DOHH2 (cell line): ENCODE data around the gene ALOX5.

Source experiments
- H3F3A ChIP-seq: fragments of 200-600 bp; sonication (generic), shearing (Covaris generic); 2 replicates; pipeline ENCODE4 v1.6.0; 2016; ENCODE audit warnings: antibody characterized with exemption, mild to moderate bottlenecking; ENCODE audit not compliant: control insufficient read depth, insufficient read depth
- H3K27ac ChIP-seq: fragments of 200-600 bp; sonication (generic); 2 replicates; pipeline ENCODE4 v1.5.1; 2014; ENCODE audit warnings: low read depth, mild to moderate bottlenecking, low read length, moderate library complexity
- H3K27me3 ChIP-seq: fragments of 200-600 bp; sonication (generic); 2 replicates; pipeline ENCODE4 v1.6.1; 2014; ENCODE audit warnings: mild to moderate bottlenecking, low read length, mixed read lengths; ENCODE audit not compliant: control insufficient read depth
- H3K36me3 ChIP-seq: fragments of 200-600 bp; sonication (generic); 2 replicates; pipeline ENCODE4 v1.6.1; 2014; ENCODE audit warnings: mild to moderate bottlenecking, low read length, moderate library complexity, mixed read lengths; ENCODE audit not compliant: control insufficient read depth
- H3K4me1 ChIP-seq: fragments of 200-600 bp; sonication (generic); 2 replicates; pipeline ENCODE4 v1.6.1; 2014; ENCODE audit warnings: mild to moderate bottlenecking, low read length, mixed read lengths; ENCODE audit not compliant: control insufficient read depth
- H3K4me2 ChIP-seq: fragments of 200-600 bp; sonication (generic); 2 replicates; pipeline ENCODE4 v1.6.0; 2014; ENCODE audit warnings: mild to moderate bottlenecking, low read length, moderate library complexity
- H3K4me3 ChIP-seq: fragments of 200-600 bp; sonication (generic); 2 replicates; pipeline ENCODE4 v1.5.1; 2014; ENCODE audit warnings: mild to moderate bottlenecking, low read length, mixed read lengths
- H3K79me2 ChIP-seq: fragments of 200-600 bp; sonication (generic); 2 replicates; pipeline ENCODE4 v1.6.1; 2014; ENCODE audit warnings: mild to moderate bottlenecking, low read length, mixed read lengths; ENCODE audit not compliant: control insufficient read depth
- H3K9me2 ChIP-seq: fragments of 200-600 bp; sonication (generic); replicated peaks from 2 replicates; pipeline ENCODE4 v1.6.1; 2014; ENCODE audit warnings: mild to moderate bottlenecking, low read length, mixed read lengths; ENCODE audit not compliant: control insufficient read depth
- H3K9me3 ChIP-seq: fragments of 200-600 bp; sonication (generic); 2 replicates; pipeline ENCODE4 v1.6.1; 2014; ENCODE audit warnings: antibody characterized with exemption, low read length, mixed read lengths; ENCODE audit not compliant: control insufficient read depth, insufficient read depth
- H4K20me1 ChIP-seq: fragments of 200-600 bp; sonication (generic); 2 replicates; pipeline ENCODE4 v1.6.0; 2014; ENCODE audit warnings: low read depth, mild to moderate bottlenecking, antibody characterized with exemption, low read length, moderate library complexity; ENCODE audit not compliant: control insufficient read depth, insufficient read depth
- EZH2phosphoT487 ChIP-seq: fragments of 200-600 bp; sonication (generic); IDR thresholded peaks from 2 replicates; pipeline ENCODE4 v1.6.1; 2017; ENCODE audit warnings: borderline replicate concordance, mild to moderate bottlenecking, antibody characterized with exemption, low read length, moderate library complexity, mixed read lengths
- TF ChIP-seq, protein P1 (sequence below): fragments of 200-600 bp; sonication (generic); IDR thresholded peaks from one replicate; pipeline ENCODE4 v1.5.1; 2014; ENCODE audit warnings: antibody characterized with exemption, mild to moderate bottlenecking, low read depth, low read length; ENCODE audit not compliant: poor library complexity, severe bottlenecking

ALOX5 gene

DNA sequence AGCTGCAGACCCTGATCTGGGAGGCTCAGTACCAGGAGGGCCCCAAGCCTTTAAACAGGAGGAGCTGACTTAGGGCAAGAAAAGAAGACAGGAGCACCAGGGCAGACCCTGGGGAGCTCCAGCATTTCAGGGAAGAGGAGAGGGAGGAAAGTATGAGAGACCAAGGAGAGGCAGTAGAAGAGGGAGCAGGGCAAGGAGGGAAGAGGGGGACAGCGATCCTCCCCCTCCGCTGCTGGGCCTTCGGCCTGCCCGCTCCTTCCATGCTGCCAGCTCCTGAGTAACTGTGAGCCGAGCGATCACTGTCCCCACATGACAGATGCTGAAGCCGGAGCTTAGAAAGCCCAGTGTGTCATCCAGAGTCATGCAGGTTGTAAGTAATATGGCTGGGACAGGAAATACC is 65.9 kb downstream of the ALOX5 start:
- TF ChIP-seq, protein P1, sequence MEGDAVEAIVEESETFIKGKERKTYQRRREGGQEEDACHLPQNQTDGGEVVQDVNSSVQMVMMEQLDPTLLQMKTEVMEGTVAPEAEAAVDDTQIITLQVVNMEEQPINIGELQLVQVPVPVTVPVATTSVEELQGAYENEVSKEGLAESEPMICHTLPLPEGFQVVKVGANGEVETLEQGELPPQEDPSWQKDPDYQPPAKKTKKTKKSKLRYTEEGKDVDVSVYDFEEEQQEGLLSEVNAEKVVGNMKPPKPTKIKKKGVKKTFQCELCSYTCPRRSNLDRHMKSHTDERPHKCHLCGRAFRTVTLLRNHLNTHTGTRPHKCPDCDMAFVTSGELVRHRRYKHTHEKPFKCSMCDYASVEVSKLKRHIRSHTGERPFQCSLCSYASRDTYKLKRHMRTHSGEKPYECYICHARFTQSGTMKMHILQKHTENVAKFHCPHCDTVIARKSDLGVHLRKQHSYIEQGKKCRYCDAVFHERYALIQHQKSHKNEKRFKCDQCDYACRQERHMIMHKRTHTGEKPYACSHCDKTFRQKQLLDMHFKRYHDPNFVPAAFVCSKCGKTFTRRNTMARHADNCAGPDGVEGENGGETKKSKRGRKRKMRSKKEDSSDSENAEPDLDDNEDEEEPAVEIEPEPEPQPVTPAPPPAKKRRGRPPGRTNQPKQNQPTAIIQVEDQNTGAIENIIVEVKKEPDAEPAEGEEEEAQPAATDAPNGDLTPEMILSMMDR = no peak
- TF ChIP-seq EZH2phosphoT487 = no peak
- Histone ChIP-seq H3K27ac (no peak overlapping the region), H3K27me3 (no peaks in the 10 kb centered on the region), H3K4me1 (peaks cover 39% of the 10 kb centered on the region), H3K9me3 (no peaks in the 10 kb centered on the region), H3F3A (peaks cover 20% of the 10 kb centered on the region), H3K79me2 (peaks cover 33% of the 10 kb centered on the region), H3K36me3 (peaks cover 92% of the 10 kb centered on the region), H4K20me1 (0 out of 2 replicates have a peak, but pooled peaks cover 3% of the 10 kb centered on the region), H3K4me3 (no peak overlapping the region), H3K4me2 (no peak overlapping the region), H3K9me2 (no peaks in the 10 kb centered on the region)

DNA sequence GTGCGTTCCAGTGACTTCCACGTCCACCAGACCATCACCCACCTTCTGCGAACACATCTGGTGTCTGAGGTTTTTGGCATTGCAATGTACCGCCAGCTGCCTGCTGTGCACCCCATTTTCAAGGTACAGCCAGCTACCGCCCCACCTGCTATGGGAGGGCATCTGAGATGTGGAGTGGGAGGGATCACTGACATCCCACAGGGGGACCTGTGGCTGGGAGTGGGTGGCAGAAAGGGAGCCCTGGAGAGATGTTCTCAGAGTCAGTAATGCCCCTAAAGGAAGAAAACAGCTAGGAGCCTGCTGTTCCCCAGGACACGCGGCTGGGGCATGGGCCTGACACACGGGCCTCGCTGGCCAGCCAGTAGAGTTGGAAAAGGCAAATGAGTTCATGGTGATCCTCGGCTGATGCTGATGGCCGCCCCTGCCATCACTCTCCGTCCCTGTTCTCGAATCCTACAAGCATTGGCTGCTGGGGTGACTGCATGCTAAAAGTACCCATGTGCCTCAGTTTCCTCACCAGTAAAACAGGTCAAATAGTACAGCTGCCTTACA is 66.6 kb downstream of the ALOX5 start:
- peaks cover 27% of the 10 kb centered on the region for H3K79me2 ChIP-seq
- H3K9me2 ChIP-seq = no peaks in the 10 kb centered on the region
- H3K4me2 ChIP-seq = no peak overlapping the region
- H3K27ac ChIP-seq = no peak overlapping the region
- 0 out of 2 replicates have a peak, but pooled peaks cover 3% of the 10 kb centered on the region for H4K20me1 ChIP-seq
- TF ChIP-seq, protein P1 = no peak
- TF ChIP-seq EZH2phosphoT487 = no peak
- peaks cover 92% of the 10 kb centered on the region for H3K36me3 ChIP-seq
- no peaks in the 10 kb centered on the region for H3K9me3 ChIP-seq
- no peaks in the 10 kb centered on the region for H3K27me3 ChIP-seq
- H3K4me1 ChIP-seq = peaks cover 32% of the 10 kb centered on the region
- H3F3A ChIP-seq = peaks cover 20% of the 10 kb centered on the region
- H3K4me3 ChIP-seq = no peak overlapping the region

DNA sequence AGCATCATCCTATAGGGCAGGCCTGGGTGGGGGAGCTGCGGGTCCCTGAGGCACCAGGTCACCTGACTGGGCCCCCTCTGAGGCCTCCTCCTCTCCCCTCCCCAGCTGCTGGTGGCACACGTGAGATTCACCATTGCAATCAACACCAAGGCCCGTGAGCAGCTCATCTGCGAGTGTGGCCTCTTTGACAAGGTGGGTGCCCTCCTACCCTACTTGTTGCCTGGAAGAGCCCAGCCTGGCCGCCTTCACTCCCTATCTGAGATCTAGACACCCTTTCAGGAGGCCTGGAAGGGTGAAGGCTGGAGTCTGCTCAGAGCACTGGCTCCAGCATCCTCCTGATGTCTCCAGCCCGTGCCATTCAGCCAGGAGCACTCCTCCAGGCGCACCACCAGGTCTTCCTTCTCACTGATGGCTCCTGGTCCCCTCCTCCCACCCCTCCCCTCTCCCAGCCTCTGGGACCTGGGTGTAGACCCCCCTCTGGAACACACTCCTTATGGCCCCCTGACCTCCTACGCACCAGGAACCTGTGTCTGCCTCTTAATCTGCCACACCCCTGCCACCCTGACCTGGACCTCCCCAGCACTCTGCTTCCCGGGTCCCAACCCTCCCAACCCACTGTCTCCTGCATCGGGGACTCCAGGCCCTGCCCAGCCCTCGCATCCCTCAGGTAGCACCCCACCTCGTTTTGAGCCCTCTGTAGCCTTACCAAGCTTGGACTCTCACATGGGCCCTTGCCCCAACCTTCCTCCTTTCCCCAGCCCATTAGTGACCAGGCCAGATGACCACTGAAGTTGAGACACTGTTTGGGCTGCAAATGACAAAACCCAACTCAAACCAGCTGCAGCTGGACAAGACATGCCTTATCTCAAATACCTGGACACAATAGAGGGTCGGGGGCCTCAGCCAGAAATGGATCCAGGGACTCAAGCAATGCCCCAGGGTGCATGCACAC is 67.5 kb downstream of the ALOX5 start:
- no peak overlapping the region for H3K4me3 ChIP-seq
- no peak for TF ChIP-seq EZH2phosphoT487
- TF ChIP-seq, protein P1 = no peak
- peaks cover 85% of the 10 kb centered on the region for H3K36me3 ChIP-seq
- H3K9me2 ChIP-seq = no peaks in the 10 kb centered on the region
- H3K27me3 ChIP-seq = no peaks in the 10 kb centered on the region
- peaks cover 16% of the 10 kb centered on the region for H3F3A ChIP-seq
- peaks cover 18% of the 10 kb centered on the region for H3K79me2 ChIP-seq
- H3K27ac ChIP-seq = no peak overlapping the region
- H4K20me1 ChIP-seq = 0 out of 2 replicates have a peak, but pooled peaks cover 3% of the 10 kb centered on the region
- H3K4me1 ChIP-seq = peaks cover 23% of the 10 kb centered on the region
- no peak overlapping the region for H3K4me2 ChIP-seq
- H3K9me3 ChIP-seq = no peaks in the 10 kb centered on the region
